ENCODE data around the gene MYO18A.
"Not testable (repeated sequence)": the region's sequence is repeated elsewhere in the genome, so short reads cannot be mapped to it uniquely, and the experiment has no call there.

The MYO18A gene

GRCh38 chr17:29155227-29155965, 24.8 kb downstream of the MYO18A start:
- Histone ChIP-seq H3K27me3 (ENCODE audit: low read depth, low read length) (no peaks in the 10 kb centered on the region), H3K4me3 (ENCODE audit: low read depth in 1 of 2, low read length in 2 of 2) (no peak overlapping the region), H3K4me1 (ENCODE audit: control insufficient read depth in 1 of 2, insufficient read depth in 2 of 2, low read length in 2 of 2) (peaks cover 29 to 60% of the 10 kb centered on the region in 2 donors), H3K9me3 (ENCODE audit: control insufficient read depth in 1 of 2, low read length in 2 of 2) (no peaks in the 10 kb centered on the region), H3K27ac (ENCODE audit: low read length) (peak overlapping the region; percentile 79), H3K36me3 (ENCODE audit: control insufficient read depth in 1 of 2, insufficient read depth in 2 of 2, low read length in 2 of 2) (no peaks in the 10 kb centered on the region)

DNA sequence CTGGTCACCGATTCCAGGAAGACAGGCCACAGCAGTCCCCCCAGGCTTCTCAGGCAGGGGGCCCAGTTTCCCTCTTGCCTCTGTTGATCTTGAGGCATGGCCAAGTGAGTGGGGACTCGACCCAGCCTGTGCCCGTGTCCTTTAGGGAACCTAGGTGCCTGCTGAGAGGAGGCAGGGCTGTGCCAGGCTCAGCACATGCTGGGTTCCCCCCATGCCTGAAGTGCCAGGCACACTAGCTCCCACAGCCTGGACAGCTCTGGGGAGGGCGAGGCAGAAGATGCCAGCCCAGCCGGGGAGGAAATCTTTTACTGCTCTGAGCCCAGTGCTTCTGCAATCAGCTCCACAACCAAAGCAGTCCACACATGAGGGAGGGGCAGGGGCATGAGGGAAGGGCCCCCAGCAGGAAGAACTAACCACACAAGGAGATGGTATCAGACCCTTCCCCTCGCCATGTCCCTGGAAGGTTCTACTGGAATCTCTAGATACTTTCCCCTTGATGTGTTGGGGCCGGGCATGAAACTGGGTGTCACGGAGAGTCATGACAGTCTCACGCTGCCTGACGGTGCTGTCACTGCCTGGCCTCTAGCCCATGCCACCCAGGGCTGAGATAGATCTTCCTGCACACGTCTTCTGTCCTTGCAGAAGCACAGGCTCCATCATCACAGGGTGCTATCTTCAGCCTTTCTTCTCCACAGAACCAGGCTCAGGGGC, 25.5 kb downstream of the MYO18A start:
- H3K9me3 ChIP-seq (ENCODE audit: control insufficient read depth in 1 of 2, low read length in 2 of 2): no peaks in the 10 kb centered on the region
- no peaks in the 10 kb centered on the region for H3K36me3 ChIP-seq (ENCODE audit: control insufficient read depth in 1 of 2, insufficient read depth in 2 of 2, low read length in 2 of 2)
- peak overlapping the region; percentile 53 for H3K27ac ChIP-seq (ENCODE audit: low read length)
- H3K27me3 ChIP-seq (ENCODE audit: low read depth, low read length): no peaks in the 10 kb centered on the region
- no peak overlapping the region for H3K4me3 ChIP-seq (ENCODE audit: low read depth in 1 of 2, low read length in 2 of 2)
- peaks cover 31 to 61% of the 10 kb centered on the region in 2 donors for H3K4me1 ChIP-seq (ENCODE audit: control insufficient read depth in 1 of 2, insufficient read depth in 2 of 2, low read length in 2 of 2)

DNA sequence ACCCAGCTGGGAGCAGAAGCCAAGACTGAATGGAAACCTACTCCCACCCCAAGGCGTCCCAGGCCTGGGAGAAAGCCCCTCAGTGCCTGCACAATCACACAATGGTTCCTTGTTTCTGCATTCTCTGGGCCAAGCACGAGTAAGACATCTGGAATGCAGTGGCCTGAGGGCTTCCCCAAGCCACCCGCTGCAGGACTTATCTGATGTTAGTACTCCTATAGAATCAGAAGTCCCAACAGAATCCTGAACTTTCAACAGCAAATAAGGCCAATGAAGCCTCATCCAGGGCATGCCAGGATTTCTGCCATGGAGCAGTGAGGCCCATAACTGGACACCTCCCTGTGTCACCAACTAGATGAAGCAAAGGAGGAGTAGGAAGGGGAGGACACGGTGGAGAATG, 28.6 kb downstream of the MYO18A start:
- Histone ChIP-seq H3K4me3 (ENCODE audit: low read depth in 1 of 2, low read length in 2 of 2) (no peak overlapping the region), H3K27me3 (ENCODE audit: low read depth, low read length) (no peaks in the 10 kb centered on the region), H3K27ac (ENCODE audit: low read length) (no peak overlapping the region), H3K36me3 (ENCODE audit: control insufficient read depth in 1 of 2, insufficient read depth in 2 of 2, low read length in 2 of 2) (no peaks in the 10 kb centered on the region), H3K4me1 (ENCODE audit: control insufficient read depth in 1 of 2, insufficient read depth in 2 of 2, low read length in 2 of 2) (peaks cover 24 to 56% of the 10 kb centered on the region in 2 donors), H3K9me3 (ENCODE audit: control insufficient read depth in 1 of 2, low read length in 2 of 2) (no peaks in the 10 kb centered on the region)

DNA sequence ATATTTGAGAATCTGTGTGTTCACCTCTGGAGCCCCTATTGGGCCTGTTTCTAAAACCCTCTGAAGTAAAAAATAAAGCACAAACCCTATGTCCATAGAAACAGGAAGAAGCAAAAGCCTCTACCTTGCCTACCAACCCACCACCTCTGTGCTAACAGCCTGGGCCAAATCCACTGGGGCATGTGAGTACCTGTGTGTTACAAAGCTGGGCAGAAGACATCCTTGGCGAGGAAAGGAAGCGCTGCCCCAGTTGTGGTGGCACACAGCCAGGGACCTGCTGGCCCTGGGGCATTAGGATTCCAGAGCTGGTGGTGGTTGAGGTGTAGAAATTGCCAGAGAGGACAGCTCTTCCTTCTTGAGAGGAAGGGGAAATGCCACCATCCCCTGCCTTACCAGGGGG, 30.0 kb downstream of the MYO18A start:
- no peaks in the 10 kb centered on the region for H3K9me3 ChIP-seq (ENCODE audit: control insufficient read depth in 1 of 2, low read length in 2 of 2)
- H3K36me3 ChIP-seq (ENCODE audit: control insufficient read depth in 1 of 2, insufficient read depth in 2 of 2, low read length in 2 of 2): no peaks in the 10 kb centered on the region
- H3K27me3 ChIP-seq (ENCODE audit: low read depth, low read length): no peaks in the 10 kb centered on the region
- H3K4me3 ChIP-seq (ENCODE audit: low read depth in 1 of 2, low read length in 2 of 2): no peak overlapping the region
- H3K27ac ChIP-seq (ENCODE audit: low read length): peak overlapping the region; percentile 69
- H3K4me1 ChIP-seq (ENCODE audit: control insufficient read depth in 1 of 2, insufficient read depth in 2 of 2, low read length in 2 of 2): peaks cover 11 to 48% of the 10 kb centered on the region in 2 donors

GRCh38 chr17:29149431-29150064, 30.6 kb downstream of the MYO18A start:
- Histone ChIP-seq H3K4me1 (ENCODE audit: control insufficient read depth in 1 of 2, insufficient read depth in 2 of 2, low read length in 2 of 2) (peaks cover 8 to 44% of the 10 kb centered on the region in 2 donors), H3K4me3 (ENCODE audit: low read depth in 1 of 2, low read length in 2 of 2) (peak overlapping the region; percentile 57 to 70), H3K27me3 (ENCODE audit: low read depth, low read length) (no peaks in the 10 kb centered on the region), H3K27ac (ENCODE audit: low read length) (peak overlapping the region; percentile 69), H3K9me3 (ENCODE audit: control insufficient read depth in 1 of 2, low read length in 2 of 2) (no peaks in the 10 kb centered on the region), H3K36me3 (ENCODE audit: control insufficient read depth in 1 of 2, insufficient read depth in 2 of 2, low read length in 2 of 2) (no peaks in the 10 kb centered on the region)

DNA sequence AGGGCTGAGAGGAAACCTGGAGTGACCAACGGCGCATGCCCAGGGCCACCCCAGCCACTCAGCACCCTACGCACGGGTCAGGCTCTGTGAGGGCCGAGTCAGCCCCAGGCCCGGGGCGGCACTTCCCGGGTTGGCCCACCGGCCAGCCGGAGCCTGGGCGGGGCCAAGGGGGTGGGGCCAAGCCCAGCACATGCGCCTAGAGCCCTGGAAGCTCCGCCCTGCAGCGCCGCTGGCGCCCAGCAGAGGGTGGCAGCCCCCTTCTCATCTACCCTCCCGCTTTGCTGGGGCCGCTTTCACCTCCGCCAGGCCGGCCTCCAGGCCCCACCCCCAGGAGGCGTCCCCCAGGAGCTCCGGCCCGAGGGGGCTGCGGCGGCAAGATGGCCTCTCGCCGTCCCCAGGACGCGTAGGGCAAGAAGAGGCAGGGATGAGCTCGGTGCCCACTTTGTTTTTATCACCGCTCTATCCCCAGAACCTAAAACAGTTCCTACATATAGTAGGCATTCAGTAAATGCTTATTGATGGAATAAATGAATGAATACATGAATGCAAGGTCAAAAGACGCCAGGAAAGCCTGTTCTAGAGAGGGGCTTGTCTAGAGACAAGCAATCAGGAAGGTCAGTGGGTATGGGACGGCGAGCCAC, 31.3 kb downstream of the MYO18A start:
- H3K36me3 ChIP-seq (ENCODE audit: control insufficient read depth in 1 of 2, insufficient read depth in 2 of 2, low read length in 2 of 2): no peaks in the 10 kb centered on the region
- peak overlapping the region; percentile 57 to 70 for H3K4me3 ChIP-seq (ENCODE audit: low read depth in 1 of 2, low read length in 2 of 2)
- H3K4me1 ChIP-seq (ENCODE audit: control insufficient read depth in 1 of 2, insufficient read depth in 2 of 2, low read length in 2 of 2): peaks cover 8 to 37% of the 10 kb centered on the region in 2 donors
- H3K27me3 ChIP-seq (ENCODE audit: low read depth, low read length): no peaks in the 10 kb centered on the region
- H3K9me3 ChIP-seq (ENCODE audit: control insufficient read depth in 1 of 2, low read length in 2 of 2): no peaks in the 10 kb centered on the region
- peak overlapping the region; percentile 69 for H3K27ac ChIP-seq (ENCODE audit: low read length)

- no peaks in the 10 kb centered on the region for H3K36me3 ChIP-seq (ENCODE audit: control insufficient read depth in 1 of 2, insufficient read depth in 2 of 2, low read length in 2 of 2)
- no peaks in the 10 kb centered on the region for H3K9me3 ChIP-seq (ENCODE audit: control insufficient read depth in 1 of 2, low read length in 2 of 2)
- peaks cover 8 to 32% of the 10 kb centered on the region in 2 donors for H3K4me1 ChIP-seq (ENCODE audit: control insufficient read depth in 1 of 2, insufficient read depth in 2 of 2, low read length in 2 of 2)
- peak overlapping the region; percentile 69 for H3K27ac ChIP-seq (ENCODE audit: low read length)
- H3K27me3 ChIP-seq (ENCODE audit: low read depth, low read length): no peaks in the 10 kb centered on the region
- peak overlapping the region; percentile 38 to 70 for H3K4me3 ChIP-seq (ENCODE audit: low read depth in 1 of 2, low read length in 2 of 2)
Measured at GRCh38 chr17:29148257-29148789, 31.9 kb downstream of the MYO18A start.

GRCh38 chr17:29147682-29148081, 32.5 kb downstream of the MYO18A start:
- no peaks in the 10 kb centered on the region for H3K9me3 ChIP-seq (ENCODE audit: control insufficient read depth in 1 of 2, low read length in 2 of 2)
- H3K27me3 ChIP-seq (ENCODE audit: low read depth, low read length): no peaks in the 10 kb centered on the region
- no peak overlapping the region for H3K4me3 ChIP-seq (ENCODE audit: low read depth in 1 of 2, low read length in 2 of 2)
- no peaks in the 10 kb centered on the region for H3K36me3 ChIP-seq (ENCODE audit: control insufficient read depth in 1 of 2, insufficient read depth in 2 of 2, low read length in 2 of 2)
- peaks cover 8 to 32% of the 10 kb centered on the region in 2 donors for H3K4me1 ChIP-seq (ENCODE audit: control insufficient read depth in 1 of 2, insufficient read depth in 2 of 2, low read length in 2 of 2)
- no peak overlapping the region for H3K27ac ChIP-seq (ENCODE audit: low read length)

GRCh38 chr17:29147228-29147627, 33.0 kb downstream of the MYO18A start:
- not testable (repeated sequence) for H3K4me3 ChIP-seq (ENCODE audit: low read depth in 1 of 2, low read length in 2 of 2); H3K9me3 ChIP-seq (ENCODE audit: control insufficient read depth in 1 of 2, low read length in 2 of 2); H3K27me3 ChIP-seq (ENCODE audit: low read depth, low read length); H3K36me3 ChIP-seq (ENCODE audit: control insufficient read depth in 1 of 2, insufficient read depth in 2 of 2, low read length in 2 of 2); H3K27ac ChIP-seq (ENCODE audit: low read length)
- H3K4me1 ChIP-seq (ENCODE audit: control insufficient read depth in 1 of 2, insufficient read depth in 2 of 2, low read length in 2 of 2): peaks cover 8 to 32% of the 10 kb centered on the region in 2 donors

DNA sequence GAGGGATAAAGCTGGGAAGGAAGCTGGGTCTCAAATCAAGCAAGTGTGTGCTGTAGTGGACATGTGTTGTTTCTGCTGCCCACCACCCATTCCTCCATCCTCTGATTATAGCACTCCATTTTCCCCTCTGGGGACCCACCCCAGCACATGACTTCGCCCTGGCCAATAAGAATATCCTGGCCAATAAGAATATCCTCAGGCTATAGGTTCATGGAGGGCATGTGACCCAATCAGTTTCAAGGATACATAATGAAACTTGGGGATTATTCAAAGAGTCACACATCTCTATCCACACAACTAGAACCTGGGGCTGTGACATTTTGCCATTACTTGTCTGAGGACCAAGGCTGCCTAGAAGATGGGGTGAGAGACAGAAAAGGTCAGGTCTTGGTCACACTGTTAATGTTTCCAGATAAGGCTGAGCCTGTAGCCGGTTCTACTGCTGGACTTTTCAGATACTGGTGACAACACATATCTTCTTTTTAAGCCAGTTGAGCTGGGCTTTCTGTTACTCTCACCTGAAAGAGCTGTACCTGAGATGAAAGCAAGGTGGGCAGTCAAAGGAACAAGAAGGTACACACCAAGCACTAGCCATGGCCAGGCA, 33.7 kb downstream of the MYO18A start:
- Histone ChIP-seq H3K4me3 (ENCODE audit: low read depth in 1 of 2, low read length in 2 of 2) (no peak overlapping the region), H3K9me3 (ENCODE audit: control insufficient read depth in 1 of 2, low read length in 2 of 2) (no peaks in the 10 kb centered on the region), H3K27ac (ENCODE audit: low read length) (no peak overlapping the region), H3K27me3 (ENCODE audit: low read depth, low read length) (no peaks in the 10 kb centered on the region), H3K4me1 (ENCODE audit: control insufficient read depth in 1 of 2, insufficient read depth in 2 of 2, low read length in 2 of 2) (peaks cover 8 to 35% of the 10 kb centered on the region in 2 donors), H3K36me3 (ENCODE audit: control insufficient read depth in 1 of 2, insufficient read depth in 2 of 2, low read length in 2 of 2) (no peaks in the 10 kb centered on the region)
